ENCODE data around the gene TCF12. TPM values are rescaled to one million over a fixed set of nuclear protein-coding genes. Genes with fewer than 3 reads are reported as not detected.
"Not testable (repeated sequence)": the region's sequence is repeated elsewhere in the genome, so short reads cannot be mapped to it uniquely, and the experiment has no call there.

TCF12 gene
- total RNA-seq, 4 donors from 2014 or later, result 50.5 to 117 (median 89.8) TPM

DNA sequence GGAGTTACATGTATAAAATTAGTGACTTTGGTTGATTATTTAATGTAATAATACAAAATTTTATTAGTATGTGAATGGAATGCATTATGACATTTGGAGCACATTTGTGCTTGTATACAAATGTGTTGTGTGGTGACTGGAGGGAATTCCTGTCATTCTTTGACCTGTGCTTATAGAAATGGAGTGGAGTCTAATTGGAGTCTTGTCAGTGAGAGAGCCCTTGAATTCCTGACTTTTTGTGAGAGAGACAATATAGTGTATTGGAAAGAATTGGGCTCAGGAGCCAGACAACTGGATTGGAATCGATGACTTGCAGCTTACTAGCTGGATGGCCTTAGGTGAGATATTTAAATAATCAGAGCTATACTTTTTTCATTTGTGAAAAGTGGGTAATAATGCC lies 9.4 kb downstream of the TCF12 start:
- WGBS, 2 donors, result 90% methylated on average over 1 of the region's 1 CpG
- TF ChIP-seq, protein P1, sequence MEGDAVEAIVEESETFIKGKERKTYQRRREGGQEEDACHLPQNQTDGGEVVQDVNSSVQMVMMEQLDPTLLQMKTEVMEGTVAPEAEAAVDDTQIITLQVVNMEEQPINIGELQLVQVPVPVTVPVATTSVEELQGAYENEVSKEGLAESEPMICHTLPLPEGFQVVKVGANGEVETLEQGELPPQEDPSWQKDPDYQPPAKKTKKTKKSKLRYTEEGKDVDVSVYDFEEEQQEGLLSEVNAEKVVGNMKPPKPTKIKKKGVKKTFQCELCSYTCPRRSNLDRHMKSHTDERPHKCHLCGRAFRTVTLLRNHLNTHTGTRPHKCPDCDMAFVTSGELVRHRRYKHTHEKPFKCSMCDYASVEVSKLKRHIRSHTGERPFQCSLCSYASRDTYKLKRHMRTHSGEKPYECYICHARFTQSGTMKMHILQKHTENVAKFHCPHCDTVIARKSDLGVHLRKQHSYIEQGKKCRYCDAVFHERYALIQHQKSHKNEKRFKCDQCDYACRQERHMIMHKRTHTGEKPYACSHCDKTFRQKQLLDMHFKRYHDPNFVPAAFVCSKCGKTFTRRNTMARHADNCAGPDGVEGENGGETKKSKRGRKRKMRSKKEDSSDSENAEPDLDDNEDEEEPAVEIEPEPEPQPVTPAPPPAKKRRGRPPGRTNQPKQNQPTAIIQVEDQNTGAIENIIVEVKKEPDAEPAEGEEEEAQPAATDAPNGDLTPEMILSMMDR (IDR thresholded peaks at IDR 0.05), result no peak
- TF ChIP-seq POLR2A (IDR thresholded peaks at IDR 0.05), result no peak
- no peak for DNase-seq (ENCODE audit: low spot score in 2 of 2)
- no peak overlapping the region for H3K4me3 ChIP-seq (ENCODE audit: low read depth, poor library complexity, severe bottlenecking)
- intact Hi-C loops (cut with DNase I; ENCODE audit: low total_unique reads), result no loop called here

DNA sequence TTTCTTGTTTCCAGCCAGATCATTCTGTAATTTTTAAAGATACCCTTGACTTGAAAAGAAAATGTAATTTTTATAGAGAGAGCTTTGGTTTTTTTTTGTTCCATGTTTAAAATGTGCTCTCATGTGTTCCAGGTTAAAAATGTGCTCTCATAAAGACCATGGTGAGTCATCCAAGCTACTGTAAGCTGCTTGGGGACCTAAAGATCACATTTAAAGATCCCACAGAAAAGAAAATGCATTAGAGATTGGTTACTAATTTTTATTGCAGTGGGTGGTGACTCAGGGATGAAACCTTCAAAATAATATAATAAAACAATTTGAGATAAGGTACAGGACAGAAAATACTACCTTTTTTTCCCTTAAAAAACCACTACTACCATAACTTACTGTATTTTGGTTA lies 11.0 kb downstream of the TCF12 start:
- no peak for DNase-seq (ENCODE audit: low spot score in 2 of 2)
- intact Hi-C loops (cut with DNase I; ENCODE audit: low total_unique reads), result no loop called here
- TF ChIP-seq POLR2A (IDR thresholded peaks at IDR 0.05), result no peak
- TF ChIP-seq, protein P1 (IDR thresholded peaks at IDR 0.05), result no peak
- H3K4me3 ChIP-seq (ENCODE audit: low read depth, poor library complexity, severe bottlenecking), result no peak overlapping the region

DNA sequence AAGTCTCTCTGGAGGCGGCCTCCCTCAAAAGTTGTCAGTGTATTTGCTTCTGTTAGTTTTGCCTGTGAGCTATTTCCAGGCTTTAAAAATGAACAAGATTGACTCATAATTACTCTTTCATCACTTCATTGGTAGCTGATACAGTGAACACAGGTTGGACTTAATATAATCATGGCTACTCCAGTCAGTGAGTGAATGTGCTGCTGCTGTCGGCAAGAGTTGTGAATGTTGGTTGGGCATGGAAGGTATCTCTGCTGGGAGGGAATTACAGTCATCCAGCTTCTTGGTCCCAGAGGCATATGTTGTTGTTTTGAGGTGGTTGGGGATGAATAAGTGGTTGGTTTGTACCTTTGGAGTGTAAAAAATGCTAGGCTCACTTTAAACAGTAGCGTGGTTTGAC lies 11.5 kb downstream of the TCF12 start:
- no peak overlapping the region for H3K4me3 ChIP-seq (ENCODE audit: low read depth, poor library complexity, severe bottlenecking)
- WGBS, 2 donors, result 93 to 94% methylated on average over 3 of the region's 3 CpGs
- intact Hi-C loops (cut with DNase I; ENCODE audit: low total_unique reads), result no loop called here
- no peak for DNase-seq (ENCODE audit: low spot score in 2 of 2)
- TF ChIP-seq, protein P1 (IDR thresholded peaks at IDR 0.05), result no peak
- TF ChIP-seq POLR2A (IDR thresholded peaks at IDR 0.05), result no peak

DNA sequence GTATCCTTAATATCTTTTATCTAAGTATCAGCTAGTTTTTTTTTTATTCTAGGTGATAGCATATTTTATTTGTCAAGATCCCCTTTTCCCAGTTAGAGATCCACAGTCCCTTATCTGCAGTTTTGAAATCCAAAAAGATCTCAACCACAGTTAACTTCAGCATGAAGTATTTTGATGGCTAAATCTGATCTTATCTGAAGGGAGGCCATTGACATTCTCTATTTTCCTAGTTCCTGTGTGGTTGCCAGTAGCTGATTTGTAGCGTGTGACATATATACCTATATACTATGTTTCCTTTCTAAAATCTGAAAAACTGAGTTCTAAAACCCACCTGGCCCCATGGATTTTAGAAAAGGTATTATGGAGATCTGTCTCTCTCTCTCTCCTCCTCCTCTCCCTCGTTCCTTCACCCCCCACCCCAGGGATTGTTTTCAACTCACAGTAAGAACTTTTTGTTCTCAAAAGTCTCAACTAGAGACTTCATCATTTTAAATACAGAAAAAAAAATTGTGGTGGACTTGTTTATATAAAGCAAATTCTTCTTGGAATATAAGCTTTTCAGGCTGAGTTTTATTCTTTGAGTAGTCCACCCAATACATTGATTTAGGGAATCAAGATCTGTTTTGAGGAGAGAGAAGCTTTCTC lies 12.3 kb downstream of the TCF12 start:
- WGBS, 2 donors, result 73 to 75% methylated on average over 2 of the region's 2 CpGs
- intact Hi-C loops (cut with DNase I; ENCODE audit: low total_unique reads), result no loop called here
- no peak for DNase-seq (ENCODE audit: low spot score in 2 of 2)
- TF ChIP-seq, protein P1 (IDR thresholded peaks at IDR 0.05), result no peak
- no peak for TF ChIP-seq POLR2A (IDR thresholded peaks at IDR 0.05)
- no peak overlapping the region for H3K4me3 ChIP-seq (ENCODE audit: low read depth, poor library complexity, severe bottlenecking)

DNA sequence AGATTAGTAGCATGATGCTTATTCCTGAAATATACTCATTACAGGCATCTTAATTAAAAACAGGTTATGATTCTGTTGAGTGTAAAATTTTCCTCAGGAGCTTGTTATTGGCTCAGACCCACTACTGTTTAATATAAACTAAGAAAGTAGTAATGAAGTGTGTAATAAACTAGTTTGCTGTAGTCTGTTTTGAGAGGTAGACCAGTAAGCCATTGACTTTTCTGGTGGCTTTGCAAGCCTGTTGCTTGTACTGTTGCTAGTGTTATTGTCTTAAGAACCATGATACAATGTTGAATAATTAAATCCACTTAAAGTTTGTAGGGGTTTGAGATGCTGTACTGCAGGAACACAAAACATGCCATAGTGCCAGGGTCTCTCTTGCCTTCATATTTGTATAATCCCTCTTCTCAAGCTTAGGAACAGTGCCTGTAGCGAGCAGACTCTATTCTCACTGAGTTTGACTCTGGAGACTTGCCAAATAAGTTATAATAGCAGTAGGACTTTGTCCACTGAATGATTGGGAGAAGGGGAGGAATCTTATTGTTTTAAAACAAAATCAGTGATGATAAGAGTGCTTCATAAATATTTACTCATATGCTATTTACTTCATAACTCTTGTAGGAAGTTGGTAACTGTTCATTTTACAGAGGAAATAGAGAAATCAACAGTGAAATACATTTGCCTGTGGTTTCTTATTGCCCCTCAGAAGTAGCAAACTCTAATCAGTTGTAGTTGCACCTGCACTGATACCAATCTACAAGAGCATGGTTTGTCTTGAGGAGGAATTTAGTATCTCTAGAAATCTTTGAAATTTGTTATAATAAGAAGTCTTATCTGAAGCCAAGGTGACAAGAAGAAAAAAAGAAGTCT lies 13.4 kb downstream of the TCF12 start:
- no peak overlapping the region for H3K4me3 ChIP-seq (ENCODE audit: low read depth, poor library complexity, severe bottlenecking)
- DNase-seq (ENCODE audit: low spot score in 2 of 2), result no peak
- TF ChIP-seq, protein P1 (IDR thresholded peaks at IDR 0.05), result no peak
- no peak for TF ChIP-seq POLR2A (IDR thresholded peaks at IDR 0.05)
- WGBS, 2 donors, result 65 to 66% methylated on average over 1 of the region's 1 CpG
- intact Hi-C loops (cut with DNase I; ENCODE audit: low total_unique reads), result no loop called here

DNA sequence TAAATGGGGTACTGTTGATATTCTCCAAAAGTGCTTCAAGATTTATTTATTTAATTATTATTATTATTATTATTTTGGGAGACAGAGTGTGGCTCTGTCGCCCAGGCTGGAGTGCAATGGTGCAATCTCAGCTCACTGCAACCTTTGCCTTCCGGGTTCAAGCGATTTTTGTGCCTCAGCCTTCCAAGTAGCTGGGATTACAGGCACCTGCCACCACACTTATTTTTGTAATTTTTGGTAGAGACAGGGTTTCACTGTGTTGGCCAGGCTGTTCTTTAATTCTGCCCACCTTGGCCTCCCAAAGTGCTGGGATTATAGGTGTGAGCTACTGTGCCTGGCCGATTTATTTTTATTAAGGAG lies 14.0 kb downstream of the TCF12 start:
- H3K4me3 ChIP-seq (ENCODE audit: low read depth, poor library complexity, severe bottlenecking); intact Hi-C loops (cut with DNase I; ENCODE audit: low total_unique reads); DNase-seq (ENCODE audit: low spot score in 2 of 2): not testable (repeated sequence)
- WGBS, 2 donors, result 94 to 97% methylated on average over 4 of the region's 4 CpGs
